ENCODE results near the gene COQ8A.

The COQ8A gene

DNA sequence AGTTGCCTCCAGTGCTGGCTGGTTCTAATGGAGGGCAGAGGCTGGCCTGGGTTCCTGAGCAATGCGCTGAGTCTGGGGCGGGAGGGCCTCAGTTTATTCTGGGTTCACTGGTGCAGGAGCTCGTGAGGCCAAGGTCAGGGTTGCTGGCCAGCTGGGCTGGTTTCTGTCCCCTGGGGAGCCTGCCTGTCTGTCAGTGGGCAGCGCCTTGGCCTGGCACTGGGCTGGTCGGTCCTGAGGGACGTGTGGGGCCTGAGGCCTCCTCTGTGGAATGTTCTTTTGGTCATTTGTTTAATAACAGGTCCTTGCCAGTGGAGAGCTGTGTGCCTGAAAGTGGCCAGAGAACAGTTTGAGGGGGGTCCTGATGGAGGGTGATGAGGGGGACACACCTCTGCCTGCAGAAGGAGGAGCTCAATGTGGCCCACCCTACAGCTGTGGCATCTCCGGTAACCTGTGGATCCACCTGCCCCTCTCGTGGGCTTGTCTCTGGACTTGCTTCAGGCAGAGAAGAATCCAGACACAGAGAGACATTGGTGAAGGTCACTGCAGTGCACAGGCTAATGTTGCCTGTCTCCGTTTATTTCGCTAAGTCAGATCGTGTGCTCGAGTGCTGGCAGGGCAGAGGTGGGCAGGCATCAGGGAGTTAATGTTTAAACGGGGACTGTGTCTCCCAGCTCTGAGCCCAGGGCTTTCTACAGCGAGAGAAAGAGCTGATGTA is 34.6 kb downstream of the COQ8A start:
- no peak for DNase-seq (ENCODE audit: low read depth)

DNA sequence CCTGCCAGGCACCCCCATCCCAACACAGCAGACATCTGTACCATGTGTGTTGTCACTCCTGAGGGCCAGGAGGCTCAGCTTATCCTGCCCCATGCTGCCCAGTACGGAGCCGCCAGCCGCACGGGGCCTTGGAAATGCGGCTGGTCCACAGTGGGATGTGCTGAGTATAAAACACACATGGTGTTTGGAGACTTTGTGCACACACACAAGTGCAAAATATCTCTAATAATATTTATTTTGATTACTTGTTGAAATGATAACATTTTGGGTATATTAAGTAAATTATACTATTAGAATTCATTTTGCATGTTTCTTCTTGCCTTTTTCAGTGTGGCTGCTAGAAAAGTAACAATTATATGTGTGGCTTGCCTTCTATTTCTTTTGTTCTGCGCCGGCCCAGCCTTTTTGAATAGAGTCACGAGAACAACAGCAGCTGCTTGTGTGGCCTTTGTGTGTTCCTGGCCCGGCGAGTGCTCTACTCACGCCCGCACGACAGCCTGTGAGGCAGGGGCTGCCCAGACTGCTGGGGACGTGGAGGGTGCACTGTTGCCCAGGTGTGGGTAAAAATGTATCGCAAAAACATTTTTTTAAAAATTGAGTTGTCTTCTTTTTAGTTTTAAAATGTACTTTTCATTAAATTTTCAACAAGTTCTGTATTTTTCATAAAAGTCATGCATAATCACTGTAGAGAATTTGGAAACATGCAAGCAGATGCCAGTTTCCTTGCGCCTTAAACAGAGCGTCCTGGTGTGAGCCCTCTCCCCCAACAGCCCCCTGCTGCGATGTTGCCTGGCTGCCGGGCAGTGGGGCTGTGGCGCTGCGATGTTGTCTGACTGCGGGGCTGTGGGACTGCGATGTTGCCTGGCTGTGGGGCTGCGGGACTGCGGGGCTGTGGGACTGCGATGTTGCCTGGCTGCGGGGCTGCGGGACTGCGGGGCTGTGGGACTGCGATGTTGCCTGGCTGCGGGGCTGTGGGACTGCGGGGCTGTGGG is 35.5 kb downstream of the COQ8A start:
- no peak for DNase-seq (ENCODE audit: low read depth)

DNA sequence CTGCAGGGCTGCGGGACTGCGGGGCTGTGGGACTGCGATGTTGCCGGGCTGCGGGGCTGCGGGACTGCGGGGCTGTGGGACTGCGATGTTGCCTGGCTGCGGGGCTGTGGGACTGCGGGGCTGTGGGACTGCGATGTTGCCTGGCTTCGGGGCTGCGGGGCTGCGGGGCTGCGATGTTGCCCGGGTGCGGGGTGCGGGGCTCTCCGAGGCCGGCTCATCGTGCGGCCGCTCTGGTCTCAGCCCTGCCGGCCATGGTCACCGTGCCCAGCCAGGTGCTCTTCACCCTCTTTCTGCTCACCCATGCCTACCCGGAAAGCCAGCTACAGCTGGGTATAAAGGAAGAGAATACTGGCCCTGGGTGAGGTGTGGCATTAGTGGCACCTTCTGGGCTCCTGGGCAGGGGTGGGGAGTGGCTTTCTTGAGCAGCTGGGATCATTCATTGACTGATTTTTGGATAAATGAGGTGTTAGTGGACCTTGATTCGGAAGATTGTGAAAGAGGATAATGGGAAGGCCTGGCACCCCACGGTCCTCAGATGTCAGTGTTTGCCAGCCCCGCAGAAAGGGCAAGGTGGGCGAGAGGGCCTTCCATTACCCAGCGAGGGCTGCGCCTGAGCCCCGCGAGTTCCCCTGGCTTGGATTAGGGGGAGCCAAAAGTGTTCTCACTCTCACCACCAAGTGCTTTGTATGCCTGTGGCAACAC is 36.3 kb downstream of the COQ8A start:
- DNase-seq (ENCODE audit: low read depth): no peak

DNA sequence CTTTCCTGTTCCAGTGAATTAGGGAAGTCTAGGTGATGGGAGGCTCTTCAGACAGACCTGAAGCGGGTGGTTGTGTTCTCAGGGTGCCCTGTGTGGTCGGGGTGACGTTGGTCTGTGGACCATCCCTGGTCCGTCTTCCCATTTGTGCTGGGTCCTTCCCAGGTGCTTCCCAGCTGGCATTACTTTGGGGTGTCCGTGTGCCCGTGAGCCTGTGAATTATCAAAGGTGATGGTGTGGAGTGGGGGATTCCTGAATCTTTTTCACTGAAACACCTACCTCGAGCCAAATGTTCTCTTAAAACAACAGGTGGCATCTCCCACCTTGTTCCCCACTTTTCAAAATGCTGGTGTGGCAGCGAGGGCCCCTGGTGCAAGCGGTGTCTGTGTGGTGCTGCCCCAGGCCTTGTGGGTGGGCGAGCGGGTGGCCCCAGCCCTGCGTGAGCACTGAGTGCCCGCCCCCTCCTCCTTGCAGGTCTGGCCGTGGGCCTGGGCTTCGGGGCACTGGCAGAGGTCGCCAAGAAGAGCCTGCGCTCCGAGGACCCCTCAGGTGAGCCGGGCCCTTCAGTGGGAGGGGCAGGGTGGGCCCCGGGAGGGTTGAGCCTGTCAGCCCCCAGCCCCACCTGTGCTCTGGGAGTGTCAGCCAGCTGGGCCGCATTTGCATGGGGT is 37.0 kb downstream of the COQ8A start:
- no peak for DNase-seq (ENCODE audit: low read depth)

DNA sequence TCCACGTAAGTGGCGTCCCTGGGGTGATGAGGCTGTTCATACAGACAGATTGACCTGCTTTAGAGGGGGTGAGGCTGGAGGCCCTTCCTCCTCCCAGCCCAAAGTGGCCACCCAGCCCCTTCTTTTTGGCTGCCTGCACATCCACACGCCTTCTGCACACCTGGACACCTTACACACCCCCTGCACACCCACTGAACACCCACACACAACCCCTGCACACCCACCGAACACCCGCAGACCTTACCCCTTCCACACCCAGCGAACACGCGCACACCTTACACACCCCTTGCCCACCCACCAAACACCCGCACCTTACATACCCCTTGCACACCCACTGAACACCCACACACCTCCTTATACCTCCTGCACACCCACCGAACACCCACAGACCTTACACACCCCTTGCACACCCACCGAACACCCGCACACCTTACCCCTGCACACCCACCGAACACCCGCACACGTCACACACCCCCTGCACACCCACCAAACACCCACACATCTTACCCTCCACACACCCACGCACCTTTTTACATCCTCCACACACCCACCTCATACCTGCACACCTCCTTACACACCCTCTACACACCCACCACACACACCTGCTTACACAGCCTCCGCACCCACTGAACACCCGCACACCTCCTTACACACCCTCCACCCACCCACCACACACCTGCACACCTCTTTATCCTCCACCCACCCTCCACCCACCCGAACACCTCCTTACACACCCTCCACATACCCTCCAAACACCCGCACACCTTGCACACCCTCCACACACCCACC is 37.7 kb downstream of the COQ8A start:
- DNase-seq (ENCODE audit: low read depth): no peak

DNA sequence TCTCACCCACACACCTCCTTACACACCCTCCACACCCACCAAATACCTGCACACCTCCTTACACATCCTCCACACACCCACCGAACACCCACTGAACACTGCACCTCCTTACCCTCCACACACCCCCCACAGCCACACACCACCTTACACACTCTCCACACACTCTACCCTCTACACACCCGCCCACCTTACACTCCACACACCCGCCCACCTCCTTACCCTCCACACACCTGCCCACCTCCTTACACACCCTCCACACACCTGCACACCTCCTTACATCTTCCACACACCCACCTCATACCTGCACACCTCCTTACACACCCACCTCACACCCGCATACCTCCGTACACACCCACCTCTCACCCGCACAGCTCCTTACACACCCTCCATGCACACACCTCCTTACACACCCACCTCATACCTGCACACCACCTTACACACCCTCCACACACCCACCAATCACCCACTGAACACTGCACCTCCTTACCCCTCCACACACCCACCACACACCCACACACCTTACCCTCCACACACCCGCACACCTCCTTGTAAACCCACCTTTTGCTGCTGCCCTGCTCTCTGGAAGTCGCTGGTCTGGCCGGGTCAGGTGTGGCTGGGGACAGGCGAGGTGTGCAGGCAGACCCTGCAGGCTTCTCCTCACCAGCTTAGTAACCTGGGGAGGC is 38.5 kb downstream of the COQ8A start:
- DNase-seq (ENCODE audit: low read depth): no peak

DNA sequence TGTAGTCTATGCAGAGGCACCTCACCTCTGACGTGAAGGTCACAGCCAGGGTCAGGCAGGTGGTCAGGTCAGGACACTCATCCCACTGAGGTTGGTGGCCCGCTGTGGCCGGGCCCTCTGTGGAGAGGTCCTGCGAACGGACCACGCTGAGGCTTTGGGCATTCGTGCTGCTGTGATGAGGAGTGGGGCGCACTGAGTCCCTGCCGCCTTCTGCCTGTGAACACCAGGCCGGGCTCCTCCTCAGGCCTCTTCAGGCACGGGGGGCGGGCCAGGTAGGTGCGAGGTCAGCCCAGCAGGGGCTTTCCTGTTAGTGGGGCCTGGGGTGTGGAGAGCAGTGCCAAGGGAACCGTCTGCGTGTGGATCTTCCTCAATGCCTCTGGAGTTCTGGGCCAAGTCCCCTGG is 39.0 kb downstream of the COQ8A start:
- DNase-seq (ENCODE audit: low read depth): no peak

DNA sequence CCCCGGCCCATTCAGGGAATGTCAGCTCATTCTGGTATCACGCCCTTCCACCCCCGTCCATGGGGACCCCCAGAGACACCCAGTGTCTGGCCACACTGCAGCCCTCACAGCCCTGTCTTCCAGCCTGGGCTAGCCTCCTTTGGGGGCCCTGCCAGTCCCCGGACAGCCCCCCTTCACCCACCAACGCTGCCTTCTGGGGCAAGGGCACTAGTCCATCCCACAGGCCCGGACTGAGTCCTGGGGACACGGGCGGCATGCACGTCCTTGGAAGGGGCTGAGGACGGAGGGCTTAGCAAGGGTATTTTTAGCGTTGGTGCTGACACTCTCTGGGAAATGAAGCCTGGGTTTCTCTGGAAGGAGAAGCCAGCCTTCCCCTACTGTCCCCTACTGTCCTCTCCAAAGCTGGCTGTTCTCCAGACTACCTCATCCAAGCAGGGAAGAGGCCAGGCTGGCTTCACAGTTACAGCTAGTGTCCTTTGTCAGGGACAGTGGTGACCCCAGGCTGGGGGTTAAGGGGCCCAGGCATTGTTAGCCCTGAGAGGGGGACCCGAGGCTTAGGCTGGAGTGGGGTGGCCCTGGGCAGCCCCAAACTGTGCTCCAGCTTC is 39.5 kb downstream of the COQ8A start:
- no peak for DNase-seq (ENCODE audit: low read depth)

DNA sequence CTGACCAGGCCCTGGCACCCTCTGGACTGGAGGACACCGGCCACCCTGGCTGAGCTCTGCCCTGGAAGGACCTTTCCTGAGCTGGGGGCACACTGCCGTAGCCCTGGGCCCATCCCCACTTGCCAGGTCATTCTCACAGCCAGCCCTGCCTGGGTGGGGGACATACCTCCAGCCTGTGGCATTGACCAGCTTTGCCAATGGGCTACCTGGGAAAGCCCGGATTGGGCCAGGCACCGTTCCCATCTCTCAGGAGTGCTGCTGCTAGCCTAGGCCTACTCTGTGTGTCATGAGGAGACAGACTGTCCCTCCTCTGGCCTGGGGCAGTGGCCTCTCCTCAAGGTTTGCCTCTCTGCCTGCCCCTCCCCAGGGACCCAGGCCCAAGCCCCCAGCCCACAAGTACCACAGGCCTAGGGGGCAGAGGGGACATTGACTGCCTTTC is 40.0 kb downstream of the COQ8A start:
- no peak for DNase-seq (ENCODE audit: low read depth)

DNA sequence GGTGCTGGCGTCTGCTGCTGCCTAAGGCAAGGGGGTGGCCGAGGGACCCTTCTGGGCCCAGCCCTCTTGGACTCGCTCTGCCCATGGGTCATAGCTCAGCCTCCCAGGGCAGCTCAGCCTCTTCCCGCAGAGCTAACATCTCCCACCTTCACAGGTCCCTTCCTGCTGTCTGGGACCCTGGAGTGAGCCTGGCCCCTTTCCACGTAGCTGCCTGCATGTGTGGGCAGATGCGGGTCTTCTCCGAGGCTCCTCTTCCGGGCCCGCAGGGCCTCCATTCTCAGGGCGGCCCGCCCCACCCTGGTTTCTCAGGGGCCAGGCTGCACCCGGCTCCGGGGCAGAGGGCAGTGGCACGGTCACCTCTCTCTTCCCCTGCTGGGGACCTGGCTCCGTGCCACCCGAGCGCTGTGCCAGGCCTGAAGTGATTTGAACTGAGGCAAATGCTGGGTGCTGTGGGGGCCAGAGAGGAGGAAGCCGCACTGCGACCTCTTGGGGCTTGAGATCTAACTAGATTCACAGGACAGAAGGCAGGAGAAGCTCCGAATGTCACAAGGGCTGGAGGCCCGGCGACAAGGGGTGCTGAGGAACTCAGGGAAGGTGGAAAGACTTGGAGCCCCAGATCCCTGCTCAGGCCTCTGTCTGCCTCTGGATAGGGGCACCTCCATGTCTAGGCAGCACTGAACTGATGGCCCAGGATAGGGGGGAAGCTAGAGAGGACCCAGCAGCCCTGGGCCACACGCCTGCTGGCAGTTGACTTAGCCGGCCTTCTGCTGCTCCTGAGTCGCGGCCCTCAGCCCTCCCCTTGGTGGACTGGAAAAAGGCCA is 40.7 kb downstream of the COQ8A start:
- DNase-seq (ENCODE audit: low read depth): no peak

DNA sequence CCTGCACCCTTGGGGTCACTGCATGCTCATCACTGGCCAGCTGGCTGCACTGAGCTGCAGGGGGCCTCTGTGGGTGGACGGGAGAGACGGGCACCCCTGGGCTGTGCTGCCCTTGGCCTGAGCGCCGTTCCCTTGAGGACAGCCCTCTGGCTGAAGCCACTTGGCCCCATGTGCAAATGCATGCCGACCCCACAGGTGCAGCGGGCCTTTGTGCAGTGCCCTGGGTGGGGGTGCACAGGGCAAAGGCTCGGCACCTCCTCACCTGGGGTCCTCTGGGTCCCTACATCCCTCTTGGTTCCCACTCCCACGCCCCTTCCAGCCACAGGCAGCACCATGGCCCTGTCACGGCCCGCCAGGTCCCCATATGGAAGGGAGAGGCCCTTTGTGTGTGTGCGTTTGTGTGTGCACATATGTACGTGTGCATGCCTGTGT is 41.3 kb downstream of the COQ8A start:
- DNase-seq (ENCODE audit: low read depth): no peak

DNA sequence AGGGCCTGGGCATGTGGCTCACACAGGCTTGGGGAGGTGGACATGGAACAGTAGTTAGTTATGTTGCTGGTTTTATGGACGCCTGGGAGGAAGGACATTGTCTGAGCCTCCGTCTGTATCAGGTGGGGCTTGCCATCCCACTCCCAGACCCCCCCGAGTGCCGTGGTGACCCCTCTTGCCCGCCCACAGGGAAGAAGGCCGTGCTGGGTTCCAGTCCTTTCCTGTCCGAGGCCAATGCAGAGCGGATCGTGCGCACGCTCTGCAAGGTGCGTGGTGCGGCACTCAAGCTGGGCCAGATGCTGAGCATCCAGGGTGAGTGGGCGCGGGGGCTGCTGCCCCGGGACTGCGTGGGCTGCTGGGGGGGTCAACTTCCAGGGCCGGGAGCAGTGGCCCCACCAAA is 41.7 kb downstream of the COQ8A start:
- DNase-seq (ENCODE audit: low read depth): no peak

DNA sequence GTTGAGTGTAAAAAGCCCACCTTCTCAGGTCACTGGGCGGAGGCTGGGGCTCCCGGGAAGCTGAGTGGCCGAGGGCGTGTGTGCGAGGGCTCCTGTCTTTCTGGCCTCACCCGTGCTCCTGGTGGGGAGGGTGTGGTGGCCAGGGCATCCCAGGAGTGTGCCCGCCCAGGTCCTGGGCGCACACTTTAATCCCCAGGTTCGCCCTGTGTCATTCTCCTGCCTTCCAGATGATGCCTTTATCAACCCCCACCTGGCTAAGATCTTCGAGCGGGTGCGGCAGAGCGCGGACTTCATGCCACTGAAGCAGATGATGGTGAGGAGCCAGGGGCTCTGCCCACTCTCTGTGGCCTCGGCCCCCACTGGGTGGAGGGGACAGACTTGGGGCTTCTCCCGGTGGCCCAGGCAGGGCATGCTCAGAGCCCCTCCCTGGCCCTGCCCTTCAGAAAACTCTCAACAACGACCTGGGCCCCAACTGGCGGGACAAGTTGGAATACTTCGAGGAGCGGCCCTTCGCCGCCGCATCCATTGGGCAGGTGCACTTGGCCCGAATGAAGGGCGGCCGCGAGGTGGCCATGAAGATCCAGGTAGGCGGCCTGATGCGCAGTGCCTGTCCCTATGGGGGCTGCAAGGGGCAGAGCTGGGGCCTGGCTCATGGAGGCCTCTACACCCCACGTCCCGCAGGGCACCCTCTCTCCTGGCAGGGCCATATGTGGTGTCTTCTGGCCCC is 42.5 kb downstream of the COQ8A start:
- no peak for DNase-seq (ENCODE audit: low read depth)

DNA sequence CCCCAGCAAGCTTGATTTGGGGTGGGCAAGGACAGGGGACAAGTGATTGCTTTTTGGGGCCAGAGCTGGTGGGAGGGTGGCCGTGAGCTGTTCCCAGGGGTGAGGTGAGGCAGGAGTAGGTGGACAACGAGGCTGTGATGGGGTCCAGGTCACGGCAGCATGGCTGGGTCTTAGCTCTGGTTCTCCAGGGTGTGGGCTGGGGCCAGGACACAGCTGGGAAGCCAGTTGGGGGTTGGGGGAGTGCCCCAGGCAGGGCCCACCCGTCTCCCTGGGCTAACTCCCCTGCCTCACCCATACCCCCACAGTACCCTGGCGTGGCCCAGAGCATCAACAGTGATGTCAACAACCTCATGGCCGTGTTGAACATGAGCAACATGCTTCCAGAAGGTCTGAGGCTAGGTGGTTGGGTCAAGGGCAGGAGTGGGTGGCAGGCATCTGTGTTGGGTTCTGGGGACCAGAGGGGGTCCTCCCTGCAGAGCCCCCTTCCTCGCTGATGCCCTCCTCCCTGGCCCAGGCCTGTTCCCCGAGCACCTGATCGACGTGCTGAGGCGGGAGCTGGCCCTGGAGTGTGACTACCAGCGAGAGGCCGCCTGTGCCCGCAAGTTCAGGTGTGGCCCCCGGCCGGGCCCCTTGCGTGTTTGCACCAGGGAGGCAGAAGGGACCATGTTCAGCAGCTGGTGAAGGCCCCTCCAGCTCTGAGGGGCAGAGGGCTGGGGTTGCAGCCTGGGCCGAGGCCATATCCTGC is 43.3 kb downstream of the COQ8A start:
- DNase-seq (ENCODE audit: low read depth): no peak

DNA sequence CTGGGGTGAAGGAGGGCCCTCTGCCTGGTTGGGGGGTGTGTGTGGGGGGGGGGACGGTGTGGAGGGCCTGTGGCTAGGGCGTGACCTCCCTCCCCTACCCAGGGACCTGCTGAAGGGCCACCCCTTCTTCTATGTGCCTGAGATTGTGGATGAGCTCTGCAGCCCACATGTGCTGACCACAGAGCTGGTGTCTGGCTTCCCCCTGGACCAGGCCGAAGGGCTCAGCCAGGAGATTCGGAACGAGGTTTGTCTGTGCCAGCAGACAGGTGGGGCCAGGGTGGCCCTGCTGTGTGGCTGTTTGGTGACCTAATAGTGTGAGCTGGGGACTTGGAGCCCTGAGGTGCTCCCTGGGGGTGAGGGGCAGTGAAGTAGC is 43.9 kb downstream of the COQ8A start:
- no peak for DNase-seq (ENCODE audit: low read depth)

DNA sequence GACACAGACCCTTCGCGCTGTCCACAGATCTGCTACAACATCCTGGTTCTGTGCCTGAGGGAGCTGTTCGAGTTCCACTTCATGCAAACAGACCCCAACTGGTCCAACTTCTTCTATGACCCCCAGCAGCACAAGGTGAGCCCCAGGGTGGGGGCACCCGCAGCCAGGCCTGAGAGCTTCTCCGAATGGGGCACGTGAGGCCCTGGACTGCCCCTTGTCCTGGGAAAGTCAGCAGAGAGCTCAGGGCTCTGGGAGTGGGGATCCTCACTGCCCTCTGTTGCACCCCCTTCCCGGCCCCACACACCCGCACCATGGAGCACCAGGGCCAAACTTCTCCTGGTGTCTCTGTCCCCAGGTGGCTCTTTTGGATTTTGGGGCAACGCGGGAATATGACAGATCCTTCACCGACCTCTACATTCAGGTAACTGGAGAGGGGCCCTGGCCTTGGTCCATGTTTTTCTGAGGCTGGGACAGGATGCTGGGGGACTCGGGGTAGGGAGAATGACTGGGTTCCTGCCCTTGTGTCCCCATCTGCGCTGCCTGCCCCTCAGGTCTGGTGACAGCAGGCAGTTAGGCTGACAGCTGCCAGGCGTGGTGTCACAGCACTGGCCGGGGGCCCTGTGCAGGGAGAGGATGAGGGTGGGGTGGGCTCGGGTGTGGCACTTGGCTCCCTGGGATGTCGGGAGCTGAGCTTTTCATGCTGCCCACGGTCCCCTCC is 44.6 kb downstream of the COQ8A start:
- DNase-seq (ENCODE audit: low read depth): no peak

DNA sequence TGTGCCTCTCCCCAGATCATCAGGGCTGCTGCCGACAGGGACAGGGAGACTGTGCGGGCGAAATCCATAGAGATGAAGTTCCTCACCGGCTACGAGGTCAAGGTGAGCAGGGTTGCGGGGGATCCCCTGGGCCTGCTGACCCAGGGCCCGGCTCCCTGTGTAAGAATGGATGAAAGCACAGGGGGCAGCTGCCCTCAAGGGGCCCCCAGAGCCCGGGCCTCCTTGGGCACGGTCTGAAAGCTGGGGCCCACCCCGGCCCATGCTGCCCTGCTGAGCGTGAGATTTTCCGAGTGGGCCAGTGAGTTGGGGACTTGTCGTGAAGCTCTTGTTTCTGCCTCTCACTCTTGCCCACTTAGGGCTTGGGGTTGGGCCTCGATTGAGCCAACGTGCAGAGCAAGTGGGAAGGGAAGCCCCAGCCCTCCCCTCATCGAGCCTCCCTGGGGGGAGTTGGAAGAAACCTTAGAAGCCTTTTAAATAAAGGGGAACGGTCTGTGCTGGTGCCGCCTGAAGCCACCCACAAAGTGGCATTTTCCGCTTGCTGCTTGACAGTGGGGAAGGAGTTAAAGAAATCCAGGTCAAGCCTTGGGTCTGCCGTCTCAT is 45.2 kb downstream of the COQ8A start:
- DNase-seq (ENCODE audit: low read depth): no peak
